ENCODE measurements around the gene HTRA1. TPM values are rescaled to one million over a fixed set of nuclear protein-coding genes. Genes with fewer than 3 reads are reported as not detected.
A peak's percentile ranks its signal among the peaks of the same experiment; 100 is the strongest.

HTRA1 gene
- polyA plus RNA-seq, 3 donors = 0.84 to 4.7 (median 2.2) TPM

DNA sequence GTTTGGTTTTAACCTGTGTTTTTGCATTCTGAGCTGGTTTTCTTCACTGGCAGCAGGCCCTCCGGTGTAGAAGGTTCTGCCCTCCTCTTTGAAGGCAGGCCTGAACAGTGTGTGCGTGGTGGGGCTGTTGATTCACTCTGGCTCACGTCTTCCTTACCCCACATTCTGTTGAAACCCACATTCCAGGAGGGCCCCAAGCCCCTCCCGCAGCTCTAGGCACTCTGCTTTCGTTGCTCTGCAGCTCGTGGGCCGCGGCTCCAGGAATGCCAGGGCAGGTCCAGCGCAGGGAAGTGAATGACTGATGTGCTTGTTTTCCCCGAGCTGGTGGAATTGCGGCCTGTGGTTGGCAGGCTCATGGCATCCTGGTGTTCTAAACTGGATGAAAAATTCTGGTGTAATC lies 49.0 kb downstream of the HTRA1 start:
- WGBS (ENCODE audit: insufficient coverage) = 93% methylated on average over 9 of the region's 11 CpGs
- TF ChIP-seq, protein P1, sequence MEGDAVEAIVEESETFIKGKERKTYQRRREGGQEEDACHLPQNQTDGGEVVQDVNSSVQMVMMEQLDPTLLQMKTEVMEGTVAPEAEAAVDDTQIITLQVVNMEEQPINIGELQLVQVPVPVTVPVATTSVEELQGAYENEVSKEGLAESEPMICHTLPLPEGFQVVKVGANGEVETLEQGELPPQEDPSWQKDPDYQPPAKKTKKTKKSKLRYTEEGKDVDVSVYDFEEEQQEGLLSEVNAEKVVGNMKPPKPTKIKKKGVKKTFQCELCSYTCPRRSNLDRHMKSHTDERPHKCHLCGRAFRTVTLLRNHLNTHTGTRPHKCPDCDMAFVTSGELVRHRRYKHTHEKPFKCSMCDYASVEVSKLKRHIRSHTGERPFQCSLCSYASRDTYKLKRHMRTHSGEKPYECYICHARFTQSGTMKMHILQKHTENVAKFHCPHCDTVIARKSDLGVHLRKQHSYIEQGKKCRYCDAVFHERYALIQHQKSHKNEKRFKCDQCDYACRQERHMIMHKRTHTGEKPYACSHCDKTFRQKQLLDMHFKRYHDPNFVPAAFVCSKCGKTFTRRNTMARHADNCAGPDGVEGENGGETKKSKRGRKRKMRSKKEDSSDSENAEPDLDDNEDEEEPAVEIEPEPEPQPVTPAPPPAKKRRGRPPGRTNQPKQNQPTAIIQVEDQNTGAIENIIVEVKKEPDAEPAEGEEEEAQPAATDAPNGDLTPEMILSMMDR (IDR thresholded peaks at IDR 0.05) = no peak
- peaks cover 0 to 2% (median 0%) of the 10 kb centered on the region in 7 donors for H3K9me3 Mint-ChIP-seq
- H3K4me1 Mint-ChIP-seq = no peaks in the 10 kb centered on the region
- Histone ChIP-seq H3K79me2 (ENCODE audit: insufficient read depth, low read length) (no peaks in the 10 kb centered on the region), H3K27me3 (ENCODE audit: control insufficient read depth in 2 of 2, insufficient read depth in 2 of 2, low read length in 2 of 2) (no peaks in the 10 kb centered on the region), H3K9me3 (replicated peaks in 1 of 2; ENCODE audit: control insufficient read depth in 1 of 2, insufficient read depth in 1 of 2, low read length in 2 of 2) (no peaks in the 10 kb centered on the region), H3K27ac (ENCODE audit: low read depth in 1 of 2, low read length in 2 of 2) (no peak overlapping the region), H3K9ac (ENCODE audit: insufficient read depth, low read length, poor library complexity, severe bottlenecking) (no peak overlapping the region), H3K4me2 (replicated peaks; ENCODE audit: extremely low read depth, low read length, poor library complexity, severe bottlenecking) (no peak overlapping the region), H3K4me3 (replicated peaks in 1 of 3; ENCODE audit: low read depth in 2 of 3, low read length in 3 of 3) (no peak overlapping the region), H3K36me3 (replicated peaks in 1 of 2; ENCODE audit: control insufficient read depth in 1 of 2, insufficient read depth in 2 of 2, low read length in 2 of 2) (no peaks in the 10 kb centered on the region), H4K20me1 (ENCODE audit: insufficient read depth, low read length) (no peaks in the 10 kb centered on the region), H3K4me1 (ENCODE audit: control insufficient read depth in 1 of 2, insufficient read depth in 2 of 2, low read length in 2 of 2) (no peaks in the 10 kb centered on the region), H2AFZ (ENCODE audit: insufficient read depth, low read depth, low read length, poor library complexity, severe bottlenecking) (no peak overlapping the region)
- H3K4me3 Mint-ChIP-seq = peak overlapping the region in 1 of 2 donors; percentile 7
- DNase-seq = no peak
- H3K27me3 Mint-ChIP-seq (ENCODE audit: low read depth in 3 of 3) = peaks cover 0 to 4% (median 4%) of the 10 kb centered on the region in 3 donors
- H3K27ac Mint-ChIP-seq = no peak overlapping the region
- no peaks in the 10 kb centered on the region for H3K36me3 Mint-ChIP-seq
- intact Hi-C loops (cut with micrococcal nuclease) = no loop called here

DNA sequence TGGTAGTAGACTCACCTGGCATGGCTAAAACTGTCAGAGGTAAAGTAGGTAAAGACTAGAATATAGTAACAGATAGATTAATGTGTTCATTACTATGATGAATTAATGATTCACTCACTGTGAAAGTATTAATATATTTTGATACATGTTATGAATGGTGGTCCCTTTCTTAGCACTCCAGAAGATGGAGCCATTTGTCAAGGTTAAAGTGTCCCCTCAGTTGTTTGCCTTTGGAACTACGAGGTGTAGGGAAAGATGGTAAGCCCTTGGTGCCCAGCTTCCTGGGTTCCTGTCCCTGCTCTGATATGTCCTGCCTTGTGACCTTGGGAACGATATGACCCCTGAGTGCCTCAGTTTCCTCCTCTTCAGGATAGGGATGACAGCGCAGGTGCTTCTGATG lies 49.4 kb downstream of the HTRA1 start:
- H3K36me3 ChIP-seq (replicated peaks in 1 of 2; ENCODE audit: control insufficient read depth in 1 of 2, insufficient read depth in 2 of 2, low read length in 2 of 2) = no peaks in the 10 kb centered on the region
- WGBS (ENCODE audit: insufficient coverage) = 85% methylated on average over 3 of the region's 3 CpGs
- H3K4me3 ChIP-seq (replicated peaks in 1 of 3; ENCODE audit: low read depth in 2 of 3, low read length in 3 of 3) = no peak overlapping the region
- peaks cover 0 to 6% (median 4%) of the 10 kb centered on the region in 3 donors for H3K27me3 Mint-ChIP-seq (ENCODE audit: low read depth in 3 of 3)
- no peak overlapping the region for H3K27ac ChIP-seq (ENCODE audit: low read depth in 1 of 2, low read length in 2 of 2)
- intact Hi-C loops (cut with micrococcal nuclease) = no loop called here
- DNase-seq = no peak
- H3K9ac ChIP-seq (ENCODE audit: insufficient read depth, low read length, poor library complexity, severe bottlenecking) = no peak overlapping the region
- H3K27ac Mint-ChIP-seq = no peak overlapping the region
- no peak overlapping the region for H2AFZ ChIP-seq (ENCODE audit: insufficient read depth, low read depth, low read length, poor library complexity, severe bottlenecking)
- no peaks in the 10 kb centered on the region for H3K27me3 ChIP-seq (ENCODE audit: control insufficient read depth in 2 of 2, insufficient read depth in 2 of 2, low read length in 2 of 2)
- no peaks in the 10 kb centered on the region for H3K4me1 ChIP-seq (ENCODE audit: control insufficient read depth in 1 of 2, insufficient read depth in 2 of 2, low read length in 2 of 2)
- no peaks in the 10 kb centered on the region for H3K4me1 Mint-ChIP-seq
- H4K20me1 ChIP-seq (ENCODE audit: insufficient read depth, low read length) = no peaks in the 10 kb centered on the region
- TF ChIP-seq, protein P1 (IDR thresholded peaks at IDR 0.05) = no peak
- no peaks in the 10 kb centered on the region for H3K36me3 Mint-ChIP-seq
- H3K9me3 ChIP-seq (replicated peaks in 1 of 2; ENCODE audit: control insufficient read depth in 1 of 2, insufficient read depth in 1 of 2, low read length in 2 of 2) = no peaks in the 10 kb centered on the region
- no peaks in the 10 kb centered on the region for H3K79me2 ChIP-seq (ENCODE audit: insufficient read depth, low read length)
- H3K4me2 ChIP-seq (replicated peaks; ENCODE audit: extremely low read depth, low read length, poor library complexity, severe bottlenecking) = no peak overlapping the region
- no peak overlapping the region for H3K4me3 Mint-ChIP-seq
- peaks cover 0 to 2% (median 0%) of the 10 kb centered on the region in 7 donors for H3K9me3 Mint-ChIP-seq
